Ishikawa (cell line): ENCODE data around the gene CAPNS1.

Experiments used
- CEBPB ChIP-seq: IDR thresholded peaks from 2 replicates; pipeline ENCODE4 v1.6.1; 2012
- CREB1 ChIP-seq: IDR thresholded peaks from 2 replicates; pipeline ENCODE4 v1.6.1; 2012; ENCODE audit warnings: low read depth
- EGR1 ChIP-seq: IDR thresholded peaks from 2 replicates; pipeline ENCODE4 v1.6.1; 2012
- EP300 ChIP-seq: IDR thresholded peaks from 2 replicates; pipeline ENCODE4 v1.6.1; 2012; ENCODE audit warnings: borderline replicate concordance
- FOXM1 ChIP-seq: IDR thresholded peaks from 2 replicates; pipeline ENCODE4 v1.6.1; 2012; ENCODE audit warnings: low read depth, borderline replicate concordance
- NFIC ChIP-seq: IDR thresholded peaks from 2 replicates; pipeline ENCODE4 v1.6.1; 2012
- RAD21 ChIP-seq: IDR thresholded peaks from 2 replicates; pipeline ENCODE4 v1.6.1; 2012; ENCODE audit warnings: low read depth
- TAF1 ChIP-seq: IDR thresholded peaks from 2 replicates; pipeline ENCODE4 v1.6.1; 2012; ENCODE audit warnings: low read depth, mild to moderate bottlenecking
- TEAD4 ChIP-seq: IDR thresholded peaks from 2 replicates; pipeline ENCODE4 v1.6.1; 2012
- YY1 ChIP-seq: IDR thresholded peaks from 2 replicates; pipeline ENCODE4 v1.6.1; 2012; ENCODE audit warnings: low read depth
- TF ChIP-seq, protein P1 (sequence below): IDR thresholded peaks from 2 replicates; pipeline ENCODE4 v1.6.1; 2012; ENCODE audit warnings: low read depth, mild to moderate bottlenecking
- TF ChIP-seq, protein P2 (sequence below): IDR thresholded peaks from 2 replicates; pipeline ENCODE4 v1.6.1; 2012
- TF ChIP-seq, protein P3 (sequence below): IDR thresholded peaks from 2 replicates; pipeline ENCODE4 v1.6.1; 2012

DNA sequence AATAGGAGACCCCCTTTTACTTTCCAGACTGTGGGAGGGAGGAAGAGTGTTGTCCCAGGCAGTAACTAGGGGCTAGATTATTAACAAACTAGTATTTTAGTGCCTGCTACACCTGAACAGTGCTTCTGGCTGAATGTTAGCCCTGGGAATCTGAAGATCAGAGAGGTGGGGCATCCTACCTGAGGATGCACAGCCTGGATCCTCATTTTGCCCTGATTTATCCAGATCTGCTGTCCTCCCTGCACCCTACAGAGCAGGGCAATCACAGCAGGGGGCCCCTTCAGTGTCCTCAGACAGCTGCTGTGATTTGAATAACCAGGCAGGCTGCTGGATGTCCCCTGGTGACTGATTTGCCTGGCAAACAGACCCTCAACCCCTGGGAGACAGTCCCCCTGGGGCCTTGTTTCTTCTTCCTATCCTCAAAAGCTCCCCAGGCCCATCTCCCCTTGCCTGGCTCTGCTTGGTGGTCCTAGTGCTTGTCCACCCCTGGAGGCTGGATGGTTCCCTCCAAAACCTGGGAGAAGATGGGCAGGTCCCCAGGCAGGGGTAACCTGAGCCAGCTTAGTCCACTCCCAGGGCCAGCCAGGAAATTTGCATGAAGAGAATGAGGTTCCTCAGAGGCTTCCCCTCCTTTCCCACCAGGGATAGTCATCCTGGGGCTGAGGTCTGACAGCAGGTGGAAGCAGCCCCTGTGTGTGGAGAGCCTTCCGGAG, 29.2 kb upstream of the CAPNS1 start, which contains the start of gene OVOL3:
- TF ChIP-seq EP300 (no peak), TAF1 (no peak), CREB1 (no peak), CEBPB (no peak), FOXM1 (no peak), YY1 (no peak), RAD21 (no peak), NFIC (no peak), TEAD4 (no peak), EGR1 (no peak)
- TF ChIP-seq, protein P1, sequence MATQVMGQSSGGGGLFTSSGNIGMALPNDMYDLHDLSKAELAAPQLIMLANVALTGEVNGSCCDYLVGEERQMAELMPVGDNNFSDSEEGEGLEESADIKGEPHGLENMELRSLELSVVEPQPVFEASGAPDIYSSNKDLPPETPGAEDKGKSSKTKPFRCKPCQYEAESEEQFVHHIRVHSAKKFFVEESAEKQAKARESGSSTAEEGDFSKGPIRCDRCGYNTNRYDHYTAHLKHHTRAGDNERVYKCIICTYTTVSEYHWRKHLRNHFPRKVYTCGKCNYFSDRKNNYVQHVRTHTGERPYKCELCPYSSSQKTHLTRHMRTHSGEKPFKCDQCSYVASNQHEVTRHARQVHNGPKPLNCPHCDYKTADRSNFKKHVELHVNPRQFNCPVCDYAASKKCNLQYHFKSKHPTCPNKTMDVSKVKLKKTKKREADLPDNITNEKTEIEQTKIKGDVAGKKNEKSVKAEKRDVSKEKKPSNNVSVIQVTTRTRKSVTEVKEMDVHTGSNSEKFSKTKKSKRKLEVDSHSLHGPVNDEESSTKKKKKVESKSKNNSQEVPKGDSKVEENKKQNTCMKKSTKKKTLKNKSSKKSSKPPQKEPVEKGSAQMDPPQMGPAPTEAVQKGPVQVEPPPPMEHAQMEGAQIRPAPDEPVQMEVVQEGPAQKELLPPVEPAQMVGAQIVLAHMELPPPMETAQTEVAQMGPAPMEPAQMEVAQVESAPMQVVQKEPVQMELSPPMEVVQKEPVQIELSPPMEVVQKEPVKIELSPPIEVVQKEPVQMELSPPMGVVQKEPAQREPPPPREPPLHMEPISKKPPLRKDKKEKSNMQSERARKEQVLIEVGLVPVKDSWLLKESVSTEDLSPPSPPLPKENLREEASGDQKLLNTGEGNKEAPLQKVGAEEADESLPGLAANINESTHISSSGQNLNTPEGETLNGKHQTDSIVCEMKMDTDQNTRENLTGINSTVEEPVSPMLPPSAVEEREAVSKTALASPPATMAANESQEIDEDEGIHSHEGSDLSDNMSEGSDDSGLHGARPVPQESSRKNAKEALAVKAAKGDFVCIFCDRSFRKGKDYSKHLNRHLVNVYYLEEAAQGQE: no peak
- TF ChIP-seq, protein P2, sequence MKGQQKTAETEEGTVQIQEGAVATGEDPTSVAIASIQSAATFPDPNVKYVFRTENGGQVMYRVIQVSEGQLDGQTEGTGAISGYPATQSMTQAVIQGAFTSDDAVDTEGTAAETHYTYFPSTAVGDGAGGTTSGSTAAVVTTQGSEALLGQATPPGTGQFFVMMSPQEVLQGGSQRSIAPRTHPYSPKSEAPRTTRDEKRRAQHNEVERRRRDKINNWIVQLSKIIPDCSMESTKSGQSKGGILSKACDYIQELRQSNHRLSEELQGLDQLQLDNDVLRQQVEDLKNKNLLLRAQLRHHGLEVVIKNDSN: no peak
- TF ChIP-seq, protein P3, sequence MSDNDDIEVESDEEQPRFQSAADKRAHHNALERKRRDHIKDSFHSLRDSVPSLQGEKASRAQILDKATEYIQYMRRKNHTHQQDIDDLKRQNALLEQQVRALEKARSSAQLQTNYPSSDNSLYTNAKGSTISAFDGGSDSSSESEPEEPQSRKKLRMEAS: no peak
